Trophoblast cell (in vitro differentiated cells and primary cell): ENCODE data around the gene DYNLRB1.

Experiments
- DNase-seq, 2 donors: peaks; one replicate each; pipeline ENCODE4 v3.0.0-alpha.2; 2016
- H2AFZ ChIP-seq: 2 replicates; pipeline ENCODE4 v1.6.1; 2013; ENCODE audit warnings: low read length, moderate library complexity, mild to moderate bottlenecking; ENCODE audit not compliant: insufficient read depth, poor library complexity
- H2AK5ac ChIP-seq: 2 replicates; pipeline ENCODE4 v1.6.1; 2013; ENCODE audit warnings: mild to moderate bottlenecking, low read length
- H2BK120ac ChIP-seq: 2 replicates; pipeline ENCODE4 v1.6.1; 2013; ENCODE audit warnings: low read length, mild to moderate bottlenecking, moderate library complexity; ENCODE audit not compliant: insufficient read depth, poor library complexity
- H2BK12ac ChIP-seq: 2 replicates; pipeline ENCODE4 v1.6.1; 2013; ENCODE audit warnings: mild to moderate bottlenecking, low read length, moderate library complexity
- H2BK5ac ChIP-seq: 2 replicates; pipeline ENCODE4 v1.6.1; 2013; ENCODE audit warnings: low read length, low read depth, moderate library complexity, mild to moderate bottlenecking; ENCODE audit not compliant: poor library complexity
- H3K14ac ChIP-seq: 2 replicates; pipeline ENCODE4 v1.6.1; 2013; ENCODE audit warnings: mild to moderate bottlenecking, low read length
- H3K18ac ChIP-seq: 2 replicates; pipeline ENCODE4 v1.6.1; 2013; ENCODE audit warnings: mild to moderate bottlenecking, low read length
- H3K23ac ChIP-seq: 2 replicates; pipeline ENCODE4 v1.6.1; 2013; ENCODE audit warnings: low read length
- H3K27ac ChIP-seq: 2 replicates; pipeline ENCODE4 v1.5.1; 2013; ENCODE audit warnings: low read depth, mild to moderate bottlenecking, inconsistent platforms, low read length, moderate library complexity
- H3K27me3 ChIP-seq: 2 replicates; pipeline ENCODE4 v1.6.1; 2013; ENCODE audit warnings: inconsistent platforms, mild to moderate bottlenecking, low read length, moderate library complexity; ENCODE audit not compliant: insufficient read depth
- H3K36me3 ChIP-seq, 2 experiments: 1 replicate in 1 of 2; 2 replicates in 1 of 2; pipeline ENCODE4 v1.6.1; 2013; ENCODE audit warnings: low read length in 2 of 2, mild to moderate bottlenecking in 2 of 2, moderate library complexity in 1 of 2; ENCODE audit not compliant: insufficient read depth in 2 of 2, control insufficient read depth in 1 of 2
- H3K4ac ChIP-seq: 2 replicates; pipeline ENCODE4 v1.6.1; 2013; ENCODE audit warnings: low read depth, mild to moderate bottlenecking, low read length, moderate library complexity
- H3K4me1 ChIP-seq, 2 experiments: 1 replicate in 1 of 2; 2 replicates in 1 of 2; pipeline ENCODE4 v1.6.1; 2013; ENCODE audit warnings: low read length in 2 of 2, mild to moderate bottlenecking in 2 of 2, moderate library complexity in 1 of 2; ENCODE audit not compliant: insufficient read depth in 2 of 2, control insufficient read depth in 1 of 2
- H3K4me2 ChIP-seq: 2 replicates; pipeline ENCODE4 v1.6.1; 2013; ENCODE audit warnings: inconsistent platforms, mild to moderate bottlenecking, low read length, moderate library complexity
- H3K4me3 ChIP-seq: 2 replicates; pipeline ENCODE4 v1.5.1; 2013; ENCODE audit warnings: mild to moderate bottlenecking, low read depth, low read length, inconsistent platforms
- H3K79me1 ChIP-seq: one replicate; pipeline ENCODE4 v1.6.1; 2013; ENCODE audit warnings: low read length
- H3K79me2 ChIP-seq: 2 replicates; pipeline ENCODE4 v1.6.1; 2013; ENCODE audit warnings: low read length, mild to moderate bottlenecking; ENCODE audit not compliant: control insufficient read depth, insufficient read depth, poor library complexity
- H3K9ac ChIP-seq: 2 replicates; pipeline ENCODE4 v1.6.1; 2013; ENCODE audit warnings: mild to moderate bottlenecking, low read length
- H3K9me3 ChIP-seq: 2 replicates; pipeline ENCODE4 v1.6.1; 2013; ENCODE audit warnings: low read depth, mild to moderate bottlenecking, control low read depth, inconsistent platforms, low read length; ENCODE audit not compliant: insufficient read depth
- H4K12ac ChIP-seq: 2 replicates; pipeline ENCODE4 v1.6.1; 2013; ENCODE audit warnings: low read depth, mild to moderate bottlenecking, low read length, moderate library complexity
- H4K8ac ChIP-seq: 2 replicates; pipeline ENCODE4 v1.6.1; 2013; ENCODE audit warnings: low read depth, mild to moderate bottlenecking, low read length, moderate library complexity
- H4K91ac ChIP-seq: one replicate; pipeline ENCODE4 v1.6.1; 2013; ENCODE audit warnings: low read depth, mild to moderate bottlenecking, low read length, moderate library complexity
- WGBS: extraction: QIAGEN DNeasy Blood & Tissue Kit; methylation state at CpG from one replicate; pipeline ENCODE4 v1.1.7; 2013; ENCODE audit warnings: missing lambda C conversion rate; ENCODE audit not compliant: insufficient read length, insufficient coverage; ENCODE audit errors: extremely low coverage; 5-methylcytosine and 5-hydroxymethylcytosine counted together

The DYNLRB1 gene

DNA sequence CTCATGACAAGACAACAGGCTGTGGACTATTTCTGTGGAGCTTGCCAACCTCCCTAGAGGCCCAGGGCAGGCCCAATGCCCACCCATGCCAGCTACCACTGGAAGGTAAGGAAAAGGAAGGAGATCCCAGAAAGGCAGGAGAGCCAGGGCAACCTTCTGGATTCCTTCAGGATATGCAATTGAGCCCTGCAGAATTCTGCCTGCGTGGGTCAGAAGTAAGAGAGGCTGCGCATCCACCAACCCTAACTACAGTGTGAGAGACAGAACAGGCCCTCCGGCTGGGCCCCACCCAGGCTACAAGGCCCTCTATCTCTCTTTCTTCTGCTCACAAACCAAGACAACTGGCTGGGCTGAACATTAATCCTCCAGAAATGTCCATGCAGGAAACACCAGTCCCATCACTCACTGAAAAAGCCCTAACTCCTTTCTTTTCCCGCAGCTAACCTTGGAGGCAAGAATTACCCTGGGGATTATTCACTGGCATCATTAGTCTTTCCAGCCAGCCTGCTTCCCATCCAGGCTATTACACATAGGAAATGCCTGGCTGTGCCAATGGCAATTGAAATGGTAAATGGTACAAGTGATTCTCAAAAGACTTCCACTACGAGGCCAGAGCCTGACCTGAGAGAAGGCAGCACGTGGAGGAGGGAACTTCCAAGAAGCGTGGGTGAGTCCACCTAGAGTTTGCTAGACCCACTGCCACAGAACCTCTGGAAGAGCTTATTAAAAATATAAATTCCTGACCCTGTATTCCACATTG lies 57.5 kb downstream of the DYNLRB1 start:
- H2AFZ ChIP-seq = no peak overlapping the region
- H3K27me3 ChIP-seq = no peaks in the 10 kb centered on the region
- no peak overlapping the region for H3K23ac ChIP-seq
- no peak overlapping the region for H2BK12ac ChIP-seq
- H3K4ac ChIP-seq = no peak overlapping the region
- no peak overlapping the region for H3K4me3 ChIP-seq
- no peak overlapping the region for H4K12ac ChIP-seq
- DNase-seq = no peak
- no peaks in the 10 kb centered on the region for H3K9me3 ChIP-seq
- WGBS = no CpG with 5 or more reads among the region's 7 CpGs
- no peak overlapping the region for H4K8ac ChIP-seq
- no peak overlapping the region for H3K27ac ChIP-seq
- no peaks in the 10 kb centered on the region for H3K4me1 ChIP-seq
- H2BK120ac ChIP-seq = no peak overlapping the region
- H3K14ac ChIP-seq = no peak overlapping the region
- H4K91ac ChIP-seq = no peak overlapping the region
- no peak overlapping the region for H2AK5ac ChIP-seq
- no peak overlapping the region for H3K9ac ChIP-seq
- H3K18ac ChIP-seq = no peak overlapping the region
- no peaks in the 10 kb centered on the region for H3K79me1 ChIP-seq
- H2BK5ac ChIP-seq = no peak overlapping the region
- no peak overlapping the region for H3K4me2 ChIP-seq
- peaks cover 2 to 6% of the 10 kb centered on the region in 2 experiments for H3K36me3 ChIP-seq
- no peaks in the 10 kb centered on the region for H3K79me2 ChIP-seq

DNA sequence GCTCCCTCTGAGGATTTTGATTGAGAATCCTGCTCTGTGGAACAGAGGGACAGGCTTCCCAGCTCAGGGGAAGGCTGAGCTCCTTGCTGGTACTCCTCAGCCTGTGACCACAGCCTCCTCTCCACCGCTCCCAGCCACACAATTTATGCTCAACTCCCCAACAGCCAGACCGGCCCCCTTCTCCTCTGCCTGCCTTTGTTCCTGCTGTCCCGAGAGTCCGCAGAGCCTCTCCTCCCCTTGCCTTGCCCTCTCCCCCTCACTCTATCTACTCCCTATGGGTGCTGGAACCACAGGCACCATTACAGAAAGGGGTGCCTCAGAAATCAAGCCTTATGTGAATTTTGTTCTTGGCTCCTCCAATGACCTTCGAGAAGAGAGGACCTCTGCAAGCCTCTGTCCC lies 58.2 kb downstream of the DYNLRB1 start:
- no peak overlapping the region for H3K4ac ChIP-seq
- H3K79me1 ChIP-seq = no peaks in the 10 kb centered on the region
- H3K36me3 ChIP-seq = peaks cover 2 to 6% of the 10 kb centered on the region in 2 experiments
- no peak for DNase-seq
- H4K12ac ChIP-seq = no peak overlapping the region
- H2BK12ac ChIP-seq = no peak overlapping the region
- no peak overlapping the region for H4K91ac ChIP-seq
- no peak overlapping the region for H2BK5ac ChIP-seq
- no peak overlapping the region for H2AFZ ChIP-seq
- no peak overlapping the region for H3K18ac ChIP-seq
- no peaks in the 10 kb centered on the region for H3K9me3 ChIP-seq
- H2BK120ac ChIP-seq = no peak overlapping the region
- H3K4me3 ChIP-seq = no peak overlapping the region
- no peaks in the 10 kb centered on the region for H3K4me1 ChIP-seq
- no peak overlapping the region for H3K23ac ChIP-seq
- no peak overlapping the region for H3K4me2 ChIP-seq
- H3K27ac ChIP-seq = no peak overlapping the region
- no peak overlapping the region for H3K9ac ChIP-seq
- no peaks in the 10 kb centered on the region for H3K27me3 ChIP-seq
- no CpG with 5 or more reads among the region's 5 CpGs for WGBS
- H3K14ac ChIP-seq = no peak overlapping the region
- H2AK5ac ChIP-seq = no peak overlapping the region
- no peaks in the 10 kb centered on the region for H3K79me2 ChIP-seq
- H4K8ac ChIP-seq = no peak overlapping the region

DNA sequence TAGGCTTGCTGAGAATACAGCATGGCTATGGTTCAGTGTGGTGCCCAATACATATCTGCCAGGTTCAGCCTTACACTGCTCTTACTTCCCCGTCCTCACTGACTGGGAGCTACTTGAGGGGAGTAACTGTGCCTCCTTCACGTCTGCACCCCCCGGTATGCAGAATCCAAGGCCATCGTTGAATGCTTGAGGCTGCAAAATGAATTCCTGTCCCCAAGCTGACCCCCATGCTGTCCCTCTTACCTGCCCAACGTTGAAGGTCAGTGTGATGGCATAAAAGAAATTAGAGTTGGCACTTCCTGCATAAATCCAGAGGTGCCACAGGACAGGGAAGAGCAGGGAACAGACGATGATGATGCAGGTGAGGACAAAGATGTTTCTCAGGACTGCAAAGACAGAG lies 58.6 kb downstream of the DYNLRB1 start:
- no peaks in the 10 kb centered on the region for H3K79me2 ChIP-seq
- H3K14ac ChIP-seq = no peak overlapping the region
- H2BK12ac ChIP-seq = no peak overlapping the region
- H3K9me3 ChIP-seq = no peaks in the 10 kb centered on the region
- H4K12ac ChIP-seq = no peak overlapping the region
- no peak for DNase-seq
- no peak overlapping the region for H2AFZ ChIP-seq
- no peak overlapping the region for H3K23ac ChIP-seq
- no peak overlapping the region for H4K8ac ChIP-seq
- H3K79me1 ChIP-seq = no peaks in the 10 kb centered on the region
- H4K91ac ChIP-seq = no peak overlapping the region
- H3K36me3 ChIP-seq = peaks cover 2 to 6% of the 10 kb centered on the region in 2 experiments
- no CpG with 5 or more reads among the region's 6 CpGs for WGBS
- H2BK120ac ChIP-seq = no peak overlapping the region
- H3K4me1 ChIP-seq = no peaks in the 10 kb centered on the region
- H3K4ac ChIP-seq = no peak overlapping the region
- H3K18ac ChIP-seq = no peak overlapping the region
- no peak overlapping the region for H2BK5ac ChIP-seq
- no peak overlapping the region for H3K4me3 ChIP-seq
- H2AK5ac ChIP-seq = no peak overlapping the region
- no peak overlapping the region for H3K27ac ChIP-seq
- H3K9ac ChIP-seq = no peak overlapping the region
- no peaks in the 10 kb centered on the region for H3K27me3 ChIP-seq
- H3K4me2 ChIP-seq = no peak overlapping the region

DNA sequence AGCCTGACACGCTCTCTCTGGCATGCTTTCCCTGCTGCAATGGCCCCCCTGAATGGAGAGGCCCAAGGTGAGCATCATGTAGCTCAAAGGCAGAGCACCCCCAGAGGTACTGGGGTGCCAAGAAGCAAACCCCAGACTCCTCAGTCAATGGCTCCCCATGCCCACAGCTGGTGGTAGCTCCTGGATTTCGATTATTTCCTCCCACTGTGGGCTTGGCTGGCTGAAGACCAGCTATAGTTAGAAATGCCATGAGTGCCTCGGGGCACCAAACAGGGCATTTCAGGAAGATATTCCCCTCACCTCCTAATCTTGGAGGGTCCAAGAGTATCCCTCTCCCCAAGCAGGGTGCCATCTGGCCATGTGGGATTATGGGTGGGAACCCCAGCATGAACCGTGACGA lies 59.0 kb downstream of the DYNLRB1 start:
- Histone ChIP-seq H3K4me1 (no peaks in the 10 kb centered on the region), H3K23ac (no peak overlapping the region), H2AFZ (no peak overlapping the region), H3K4me2 (no peak overlapping the region), H2BK5ac (no peak overlapping the region), H3K4me3 (no peak overlapping the region), H4K91ac (no peak overlapping the region), H3K9ac (no peak overlapping the region), H2BK120ac (no peak overlapping the region), H3K79me2 (no peaks in the 10 kb centered on the region), H3K27ac (no peak overlapping the region), H3K79me1 (no peaks in the 10 kb centered on the region), H3K36me3 (peaks cover 2 to 6% of the 10 kb centered on the region in 2 experiments), H3K27me3 (no peaks in the 10 kb centered on the region), H3K18ac (no peak overlapping the region), H4K8ac (no peak overlapping the region), H3K14ac (no peak overlapping the region), H2AK5ac (no peak overlapping the region), H4K12ac (no peak overlapping the region), H3K9me3 (no peaks in the 10 kb centered on the region), H3K4ac (no peak overlapping the region), H2BK12ac (no peak overlapping the region)
- no CpG with 5 or more reads among the region's 5 CpGs for WGBS
- DNase-seq = no peak
